H1 (cell line): ENCODE data around the gene ANK3. TPM values are rescaled to one million over a fixed set of nuclear protein-coding genes. Genes with fewer than 3 reads are reported as not detected.

Source experiments
- CTCF ChIA-PET: fragments of 300-600 bp; sonication (Branson Sonifier 250); formaldehyde crosslinking; loops from one replicate; lab custom pipeline; 2021; ENCODE audit not compliant: partially characterized antibody; lab: Charles Lee
- POLR2A ChIA-PET: fragments of 300-600 bp; sonication (Branson Sonifier 250); formaldehyde crosslinking; loops from one replicate; lab custom pipeline; 2021; ENCODE audit warnings: inconsistent platforms; ENCODE audit not compliant: partially characterized antibody; lab: Charles Lee
- DNase-seq, 2 experiments: peaks; one replicate each; pipeline versions ENCODE4 v3.0.0 to v3.0.0-alpha.2; 2010 to 2022; ENCODE audit warnings: low spot score in 2 of 2, low read depth in 1 of 2, mixed read lengths in 1 of 2
- FAIRE-seq: peaks from 2 replicates; lab custom pipeline; 2011; peaks lifted over from hg19 to GRCh38; lab: Jason Lieb, UNC
- H2AFZ ChIP-seq: 2 replicates; pipeline ENCODE4 v1.8.1; 2012; ENCODE audit warnings: low read length, inconsistent platforms
- H2AK5ac ChIP-seq: 2 replicates; pipeline ENCODE4 v1.6.1; 2013; ENCODE audit warnings: low read depth, low read length
- H2BK120ac ChIP-seq: replicated peaks from 2 replicates; pipeline ENCODE3; 2013; ENCODE audit warnings: low read depth, low read length, inconsistent platforms
- H2BK12ac ChIP-seq: 2 replicates; pipeline ENCODE4 v1.6.1; 2013; ENCODE audit warnings: low read depth, low read length
- H2BK15ac ChIP-seq: 2 replicates; pipeline ENCODE4 v1.6.1; 2013; ENCODE audit warnings: low read length
- H2BK20ac ChIP-seq: 2 replicates; pipeline ENCODE4 v1.6.1; 2013; ENCODE audit warnings: low read length
- H2BK5ac ChIP-seq: 2 replicates; pipeline ENCODE4 v1.6.1; 2013; ENCODE audit warnings: low read depth, low read length
- H3K14ac ChIP-seq: 2 replicates; pipeline ENCODE4 v1.6.1; 2013; ENCODE audit warnings: inconsistent platforms; ENCODE audit not compliant: insufficient read length
- H3K18ac ChIP-seq: 2 replicates; pipeline ENCODE4 v1.6.1; 2013; ENCODE audit warnings: low read length; ENCODE audit errors: extremely low read depth
- H3K23ac ChIP-seq: 2 replicates; pipeline ENCODE4 v1.6.1; 2013; ENCODE audit warnings: inconsistent platforms; ENCODE audit not compliant: insufficient read length
- H3K23me2 ChIP-seq: 2 replicates; pipeline ENCODE4 v1.6.1; 2013; ENCODE audit warnings: low read depth, low read length
- H3K27ac ChIP-seq: 2 replicates; pipeline ENCODE4 v1.6.1; 2011; ENCODE audit warnings: low read depth, low read length, inconsistent platforms
- H3K27me3 ChIP-seq, 4 experiments: replicated peaks in 1 of 4; 1 replicate in 1 of 4; 2 replicates in 3 of 4; pipeline versions ENCODE4 v1.6.1 to v1.8.1; 2011 to 2013; ENCODE audit warnings: low read length in 3 of 4, mild to moderate bottlenecking in 3 of 4, inconsistent platforms in 2 of 4, mixed read lengths in 2 of 4, moderate library complexity in 1 of 4; ENCODE audit not compliant: control insufficient read depth in 3 of 4, insufficient read depth in 3 of 4; ENCODE audit errors: extremely low read depth in 1 of 4
- H3K36me3 ChIP-seq, 4 experiments: 2 replicates each; pipeline versions ENCODE4 v1.6.1 to v1.8.1; 2011 to 2013; ENCODE audit warnings: mild to moderate bottlenecking in 4 of 4, low read length in 3 of 4, moderate library complexity in 2 of 4, control low read depth in 1 of 4, inconsistent platforms in 1 of 4; ENCODE audit not compliant: insufficient read depth in 4 of 4, control insufficient read depth in 2 of 4
- H3K4ac ChIP-seq: replicated peaks from 2 replicates; pipeline ENCODE3; 2013; ENCODE audit warnings: low read length, low read depth, mixed read lengths, inconsistent platforms; ENCODE audit not compliant: insufficient read length
- H3K4me1 ChIP-seq, 4 experiments: replicated peaks in 1 of 4; 1 replicate in 1 of 4; 2 replicates in 3 of 4; pipeline versions ENCODE4 v1.6.1 to v1.8.1; 2011 to 2013; ENCODE audit warnings: low read length in 3 of 4, inconsistent platforms in 2 of 4, mixed read lengths in 1 of 4; ENCODE audit not compliant: insufficient read depth in 4 of 4, control insufficient read depth in 3 of 4
- H3K4me2 ChIP-seq, 2 experiments: 2 replicates each; pipeline versions ENCODE4 v1.6.1 to v1.8.1; 2011 to 2013; ENCODE audit warnings: low read depth in 2 of 2, low read length in 2 of 2, control low read depth in 1 of 2, inconsistent platforms in 1 of 2, mild to moderate bottlenecking in 1 of 2; ENCODE audit not compliant: insufficient read depth in 1 of 2
- H3K4me3 ChIP-seq, 4 experiments: fragments of 200-600, 300-600 bp in 1 of 4; sonication (generic), shearing (Covaris generic), sonication (Bioruptor Twin) in 1 of 4; 2 replicates each; pipeline versions ENCODE4 v1.5.1 to v1.8.1; 2011 to 2016; ENCODE audit warnings: low read length in 4 of 4, low read depth in 3 of 4, control low read depth in 2 of 4, inconsistent platforms in 2 of 4, mild to moderate bottlenecking in 2 of 4, mixed read lengths in 1 of 4, moderate library complexity in 1 of 4; ENCODE audit not compliant: insufficient read depth in 2 of 4; ENCODE audit errors: extremely low read depth in 1 of 4
- H3K56ac ChIP-seq: replicated peaks from 2 replicates; pipeline ENCODE3; 2013; ENCODE audit warnings: low read depth, mild to moderate bottlenecking, mixed read lengths, low read length, inconsistent platforms; ENCODE audit not compliant: insufficient read length
- H3K79me1 ChIP-seq: 2 replicates; pipeline ENCODE4 v1.6.1; 2013; ENCODE audit warnings: low read depth, low read length, control low read depth
- H3K79me2 ChIP-seq, 2 experiments: 2 replicates each; pipeline versions ENCODE4 v1.6.1 to v1.8.1; 2012 to 2013; ENCODE audit warnings: low read length in 2 of 2, mild to moderate bottlenecking in 2 of 2, inconsistent platforms in 1 of 2; ENCODE audit not compliant: insufficient read depth in 2 of 2, control insufficient read depth in 1 of 2
- H3K9ac ChIP-seq, 4 experiments: replicated peaks in 1 of 4; 1 replicate in 1 of 4; 2 replicates in 3 of 4; pipeline versions ENCODE4 v1.6.1 to v1.8.1; 2011 to 2013; ENCODE audit warnings: low read depth in 3 of 4, low read length in 3 of 4, control low read depth in 2 of 4, mild to moderate bottlenecking in 2 of 4, moderate library complexity in 2 of 4, inconsistent platforms in 1 of 4; ENCODE audit errors: extremely low read depth in 1 of 4
- H3K9me3 ChIP-seq, 2 experiments: 2 replicates each; pipeline versions ENCODE4 v1.6.1 to v1.8.1; 2012 to 2013; ENCODE audit warnings: mild to moderate bottlenecking in 2 of 2, moderate library complexity in 2 of 2, control low read depth in 1 of 2, inconsistent platforms in 1 of 2, low read depth in 1 of 2, low read length in 1 of 2, mixed read lengths in 1 of 2; ENCODE audit not compliant: insufficient read depth in 2 of 2
- H4K20me1 ChIP-seq, 2 experiments: replicated peaks in 1 of 2; 2 replicates each; pipeline versions ENCODE3 to v1.8.1; 2011 to 2013; ENCODE audit warnings: inconsistent platforms in 2 of 2, low read length in 2 of 2, mild to moderate bottlenecking in 1 of 2; ENCODE audit not compliant: insufficient read depth in 2 of 2, control insufficient read depth in 1 of 2
- H4K5ac ChIP-seq: 2 replicates; pipeline ENCODE4 v1.6.1; 2013; ENCODE audit warnings: low read length, low read depth, mixed read lengths, inconsistent platforms; ENCODE audit not compliant: insufficient read length
- H4K8ac ChIP-seq: 2 replicates; pipeline ENCODE4 v1.8.0; 2013; ENCODE audit warnings: mild to moderate bottlenecking, moderate library complexity, low read length, inconsistent platforms; ENCODE audit not compliant: insufficient read depth; ENCODE audit errors: extremely low read depth
- H4K91ac ChIP-seq: replicated peaks from 2 replicates; pipeline ENCODE3; 2013; ENCODE audit warnings: low read length, mixed read lengths, inconsistent platforms; ENCODE audit not compliant: insufficient read length
- WGBS, 2 experiments: shearing (Covaris generic) in 1 of 2; methylation state at CpG; one replicate each; pipeline versions ENCODE4 v1.1.6 to v1.1.7; 2013 to 2015; ENCODE audit warnings: low lambda C conversion rate in 2 of 2, mixed read lengths in 2 of 2, inconsistent platforms in 1 of 2, low coverage in 1 of 2, missing lambda C conversion rate in 1 of 2; ENCODE audit not compliant: insufficient replicate concordance in 2 of 2, insufficient coverage in 1 of 2, insufficient read length in 1 of 2; ENCODE audit errors: extremely low coverage in 1 of 2, missing lambda C conversion rate in 1 of 2; 5-methylcytosine and 5-hydroxymethylcytosine counted together
- polyA plus RNA-seq, 7 experiments: library from polyadenylated mRNA; depleted of rRNA in 3 of 7; stranded (reverse) in 5 of 7; unstranded in 2 of 7; fragments of >200 nt in 5 of 7; fragments of 200-250 nt in 2 of 7; gene quantifications; 1 replicate in 5 of 7; 2 replicates in 1 of 7; 4 replicates in 1 of 7; pipeline versions ENCODE4 v1.2.1 to v1.2.3, GENCODE V29; 2011 to 2013; ENCODE audit warnings: missing spikeins in 2 of 7, mixed read lengths in 2 of 7
- total RNA-seq: library from RNA; stranded (reverse); fragmentation: NEBNext Ultra II Directional; extraction: Animal tissue kit (Norgen Biotek cat#: 25700); gene quantifications from 2 replicates; pipeline ENCODE4 v1.2.1, GENCODE V29; 2021

The ANK3 gene
- total and polyA plus RNA-seq, 2 of the 8 experiments (the other 6 are each of a cell fraction or from before 2014, with no cell fraction given): 18.1 to 67.9 TPM

GRCh38 chr10:60176925-60177324 is 212.8 kb downstream of the ANK3 start:
- no peak overlapping the region for H3K4me3 ChIP-seq
- FAIRE-seq (no peak), DNase-seq (no peak)
- no peak overlapping the region for H3K4ac ChIP-seq
- CTCF ChIA-PET: interaction anchor here (1.2 to 2.8 kb wide), 5 partner anchors 9 to 63 kb away, joined by 3 to 12 read pairs (median 4); no protein-coding TSS in a partner anchor
- no peak overlapping the region for H2BK12ac ChIP-seq
- 96% methylated on average over 3 of the region's 3 CpGs; no CpG with 5 or more reads in 1 of the 2 experiments for WGBS, 2 experiments
- H3K4me1 ChIP-seq: no peaks in the 10 kb centered on the region
- H4K8ac ChIP-seq: no peak overlapping the region
- no peak overlapping the region for H2BK120ac ChIP-seq
- no peak overlapping the region for H3K18ac ChIP-seq
- no peak overlapping the region for H2BK15ac ChIP-seq
- H3K27me3 ChIP-seq: no peaks in the 10 kb centered on the region
- no peak overlapping the region for H3K56ac ChIP-seq
- H3K14ac ChIP-seq: no peak overlapping the region
- H3K23me2 ChIP-seq: no peaks in the 10 kb centered on the region
- H2BK5ac ChIP-seq: no peak overlapping the region
- POLR2A ChIA-PET: interaction anchor here (2.4 kb wide), 1 partner anchor 36 kb away, joined by 7 read pairs; no protein-coding TSS in a partner anchor
- no peaks in the 10 kb centered on the region for H3K36me3 ChIP-seq
- no peak overlapping the region for H4K5ac ChIP-seq
- H2AK5ac ChIP-seq: no peak overlapping the region
- no peak overlapping the region for H4K91ac ChIP-seq
- H4K20me1 ChIP-seq: no peaks in the 10 kb centered on the region
- H3K23ac ChIP-seq: no peak overlapping the region
- no peak overlapping the region for H3K4me2 ChIP-seq
- no peaks in the 10 kb centered on the region for H3K9me3 ChIP-seq
- H3K9ac ChIP-seq: no peak overlapping the region
- H3K79me1 ChIP-seq: no peaks in the 10 kb centered on the region
- no peak overlapping the region for H3K27ac ChIP-seq
- H3K79me2 ChIP-seq: no peaks in the 10 kb centered on the region
- no peak overlapping the region for H2BK20ac ChIP-seq
- no peak overlapping the region for H2AFZ ChIP-seq
